Neural progenitor cell (in vitro differentiated cells): ENCODE results near the gene PGP. TPM values are rescaled to one million over a fixed set of nuclear protein-coding genes. Genes with fewer than 3 reads are reported as not detected.

Experiments
- DNase-seq: peaks from one replicate; pipeline ENCODE4 v3.0.0-alpha.2; 2016; ENCODE audit warnings: low spot score
- H2AFZ ChIP-seq: fragments of 200-600 bp; sonication (generic); replicated peaks from 2 replicates; pipeline ENCODE4 v1.6.1; 2016; ENCODE audit warnings: antibody characterized with exemption
- H3F3A ChIP-seq: fragments of 200-600 bp; sonication (generic); 2 replicates; pipeline ENCODE4 v1.6.1; 2016; ENCODE audit warnings: antibody characterized with exemption, low read depth
- H3K27ac ChIP-seq: fragments of 200-600 bp; sonication (generic); 2 replicates; pipeline ENCODE4 v1.5.1; 2016; ENCODE audit warnings: mild to moderate bottlenecking
- H3K27me3 ChIP-seq: fragments of 200-600 bp; sonication (generic); 2 replicates; pipeline ENCODE4 v1.6.1; 2016; ENCODE audit warnings: mild to moderate bottlenecking, moderate library complexity
- H3K36me3 ChIP-seq: fragments of 200-600 bp; sonication (generic); 2 replicates; pipeline ENCODE4 v1.5.1; 2016
- H3K4me1 ChIP-seq: fragments of 200-600 bp; sonication (generic); 2 replicates; pipeline ENCODE4 v1.6.1; 2016; ENCODE audit warnings: mixed run types
- H3K4me2 ChIP-seq: fragments of 200-600 bp; sonication (generic); 2 replicates; pipeline ENCODE4 v1.6.1; 2016
- H3K4me3 ChIP-seq: fragments of 200-600 bp; sonication (generic); 2 replicates; pipeline ENCODE4 v1.5.1; 2016
- H3K79me2 ChIP-seq: fragments of 200-600 bp; sonication (generic); 2 replicates; pipeline ENCODE4 v1.6.1; 2016; ENCODE audit warnings: low read depth
- H3K9ac ChIP-seq: fragments of 200-600 bp; sonication (generic); 2 replicates; pipeline ENCODE4 v1.6.1; 2016
- H3K9me3 ChIP-seq: fragments of 200-600 bp; sonication (generic); 2 replicates; pipeline ENCODE4 v1.5.1; 2016; ENCODE audit warnings: low read depth
- H4K20me1 ChIP-seq: fragments of 200-600 bp; sonication (generic); 2 replicates; pipeline ENCODE4 v1.6.1; 2016; ENCODE audit warnings: low read depth
- H3K27ac Mint-ChIP-seq: 3 replicates; pipeline ENCODE4 v1.8.0; 2021; ENCODE audit warnings: mixed read lengths
- H3K27me3 Mint-ChIP-seq: 2 replicates; pipeline ENCODE4 v1.8.0; 2022; ENCODE audit warnings: low read depth, mild to moderate bottlenecking, inconsistent platforms, moderate library complexity, mixed read lengths; ENCODE audit not compliant: insufficient read depth
- H3K36me3 Mint-ChIP-seq: 3 replicates; pipeline ENCODE4 v1.8.0; 2021; ENCODE audit warnings: mixed read lengths
- H3K4me1 Mint-ChIP-seq: 3 replicates; pipeline ENCODE4 v1.8.0; 2021; ENCODE audit warnings: mixed read lengths
- H3K4me3 Mint-ChIP-seq: 3 replicates; pipeline ENCODE4 v1.8.0; 2021; ENCODE audit warnings: mild to moderate bottlenecking, moderate library complexity, mixed read lengths
- H3K9me3 Mint-ChIP-seq: 3 replicates; pipeline ENCODE4 v1.8.0; 2020; ENCODE audit warnings: mixed read lengths
- CTCF ChIP-seq: fragments of 200-600 bp; sonication (generic); IDR thresholded peaks from 2 replicates; pipeline ENCODE4 v1.5.1; 2017; ENCODE audit warnings: antibody characterized with exemption, mild to moderate bottlenecking
- EZH2 ChIP-seq: fragments of 200-600 bp; sonication (generic); IDR thresholded peaks from 2 replicates; pipeline ENCODE4 v1.6.1; 2017; ENCODE audit warnings: antibody characterized with exemption, mild to moderate bottlenecking, moderate library complexity
- EZH2phosphoT487 ChIP-seq: fragments of 200-600 bp; sonication (generic); IDR thresholded peaks from 2 replicates; pipeline ENCODE4 v1.6.1; 2017; ENCODE audit warnings: antibody characterized with exemption
- total RNA-seq: library from RNA; depleted of rRNA; stranded (reverse); fragments of >200 nt; gene quantifications from 2 replicates; pipeline ENCODE4 v1.2.3, GENCODE V29; 2015; ENCODE audit warnings: low replicate concordance

The PGP gene
- total RNA-seq, 1 donor from 2014 or later, result 13.3 TPM

GRCh38 chr16:2162676-2163118, 51.9 kb downstream of the PGP start:
- Histone ChIP-seq H3F3A (peaks cover 8% of the 10 kb centered on the region), H3K4me2 (no peak overlapping the region), H3K4me1 (peaks cover 18% of the 10 kb centered on the region), H3K9ac (no peak overlapping the region), H3K9me3 (no peaks in the 10 kb centered on the region), H3K36me3 (no peaks in the 10 kb centered on the region), H3K79me2 (peaks cover 65% of the 10 kb centered on the region), H4K20me1 (peaks cover 49% of the 10 kb centered on the region), H3K27ac (no peak overlapping the region), H2AFZ (no peak overlapping the region), H3K27me3 (no peaks in the 10 kb centered on the region), H3K4me3 (no peak overlapping the region)
- Mint-ChIP-seq H3K27ac (no peak overlapping the region), H3K36me3 (peaks cover 2% of the 10 kb centered on the region), H3K4me1 (peaks cover 10% of the 10 kb centered on the region), H3K4me3 (no peak overlapping the region), H3K9me3 (no peaks in the 10 kb centered on the region), H3K27me3 (peaks cover 2% of the 10 kb centered on the region)
- TF ChIP-seq EZH2phosphoT487 (no peak), EZH2 (no peak), CTCF (no peak)
- no peak for DNase-seq

GRCh38 chr16:2161911-2162310, 52.7 kb downstream of the PGP start:
- peaks cover 18% of the 10 kb centered on the region for H3K4me1 ChIP-seq
- H4K20me1 ChIP-seq, result peaks cover 57% of the 10 kb centered on the region

More at GRCh38 chr16:2161911-2162310, 52.7 kb downstream of the PGP start:
- Histone ChIP-seq H3K4me3 (no peak overlapping the region), H3K36me3 (no peaks in the 10 kb centered on the region), H3K27ac (no peak overlapping the region), H3K27me3 (no peaks in the 10 kb centered on the region), H3F3A (peaks cover 8% of the 10 kb centered on the region), H3K9ac (no peak overlapping the region), H3K4me2 (no peak overlapping the region), H3K79me2 (peaks cover 72% of the 10 kb centered on the region), H3K9me3 (no peaks in the 10 kb centered on the region), H2AFZ (no peak overlapping the region)
- Mint-ChIP-seq H3K4me3 (no peak overlapping the region), H3K4me1 (peaks cover 17% of the 10 kb centered on the region), H3K36me3 (peaks cover 2% of the 10 kb centered on the region), H3K27ac (no peak overlapping the region), H3K9me3 (no peaks in the 10 kb centered on the region), H3K27me3 (peaks cover 2% of the 10 kb centered on the region)
- TF ChIP-seq CTCF (no peak), EZH2 (no peak), EZH2phosphoT487 (no peak)
- DNase-seq, result no peak

Other genes starting within 250 kb of the PGP start
- gene RNF151, start 248.0 kb downstream of the PGP start, total RNA-seq, result not detected in 2 replicates
- gene TBL3, start 242.8 kb downstream of the PGP start, total RNA-seq, result 30.7 and 47.6 TPM in 2 replicates
- not detected in 2 replicates for gene NOXO1, start 233.4 kb downstream of the PGP start, total RNA-seq
- gene GFER, start 230.6 kb downstream of the PGP start, total RNA-seq, result 35.1 and 35.5 TPM in 2 replicates
- 4.4 and 8.7 TPM in 2 replicates for gene SYNGR3, start 224.9 kb downstream of the PGP start, total RNA-seq
- 12.7 and 31.2 TPM in 2 replicates for gene ZNF598, start 205.0 kb downstream of the PGP start, total RNA-seq
- 0.99 TPM in 1 of 2 replicates, not detected in the other for gene NPW, start 195.1 kb downstream of the PGP start, total RNA-seq
- 3.0 and 9.1 TPM in 2 replicates for gene NHERF2, start 187.9 kb downstream of the PGP start, total RNA-seq
- 26.3 and 43.6 TPM in 2 replicates for gene NTHL1, start 167.0 kb downstream of the PGP start, total RNA-seq
- gene TSC2, start 166.9 kb downstream of the PGP start, total RNA-seq, result 55.1 and 63.4 TPM in 2 replicates
- gene PKD1, start 78.9 kb downstream of the PGP start, total RNA-seq, result 16.9 and 73.4 TPM in 2 replicates
- gene RAB26, start 66.2 kb downstream of the PGP start, total RNA-seq, result 2.1 and 4.4 TPM in 2 replicates
- 24.1 and 63.6 TPM in 2 replicates for gene TRAF7, start 59.1 kb downstream of the PGP start, total RNA-seq
- gene CASKIN1, start 18.2 kb downstream of the PGP start, total RNA-seq, result 1.6 and 9.0 TPM in 2 replicates
- 24.9 and 89.0 TPM in 2 replicates for gene MLST8, start 9.4 kb downstream of the PGP start, total RNA-seq
- 5.2 and 14.5 TPM in 2 replicates for gene BRICD5, start 4.0 kb downstream of the PGP start, total RNA-seq
- 7.4 and 37.7 TPM in 2 replicates for gene E4F1, start 8.8 kb upstream of the PGP start, total RNA-seq
- 0.21 and 1.6 TPM in 2 replicates for gene DNASE1L2, start 21.6 kb upstream of the PGP start, total RNA-seq
- gene ECI1, start 36.7 kb upstream of the PGP start, total RNA-seq, result 39.7 and 85.6 TPM in 2 replicates
- 176 and 284 TPM in 2 replicates for gene RNPS1, start 53.3 kb upstream of the PGP start, total RNA-seq
- 9.7 and 10.8 TPM in 2 replicates for gene ABCA3, start 125.9 kb upstream of the PGP start, total RNA-seq
- gene CCNF, start 214.6 kb upstream of the PGP start, total RNA-seq, result 41.6 and 67.3 TPM in 2 replicates
- gene TEDC2, start 245.3 kb upstream of the PGP start, total RNA-seq, result 29.1 and 62.1 TPM in 2 replicates